ENCODE measurements around the gene PDZD2. TPM values are rescaled to one million over a fixed set of nuclear protein-coding genes. Genes with fewer than 3 reads are reported as not detected.

PDZD2 gene
- total RNA-seq, 1 experiment from 2014 or later = 2.2 TPM

GRCh38 chr5:31936683-31937082, 297.8 kb downstream of the PDZD2 start:
- peak overlapping the region; percentile 11 for H3K4me3 ChIP-seq (ENCODE audit: low read depth, low read length, poor library complexity, severe bottlenecking)
- H3K9me3 ChIP-seq (ENCODE audit: low read depth, low read length, poor library complexity, severe bottlenecking) = no peaks in the 10 kb centered on the region
- TF ChIP-seq EZH2 (IDR thresholded peaks at IDR 0.05; ENCODE audit: borderline replicate concordance, low read depth, low read length, poor library complexity, severe bottlenecking) = no peak
- no peak for TF ChIP-seq CTCF (conservative IDR thresholded peaks at IDR 0.05; ENCODE audit: low read depth, low read length)
- H3K27ac ChIP-seq (ENCODE audit: low read depth, low read length, poor library complexity, severe bottlenecking) = no peak overlapping the region
- no peaks in the 10 kb centered on the region for H3K36me3 ChIP-seq (ENCODE audit: insufficient read depth, low read length, poor library complexity, severe bottlenecking)
- intact Hi-C loops (cut with micrococcal nuclease; ENCODE audit: unreplicated experiment) = no loop called here
- ChIA-PET POLR2A (ENCODE audit: low non-redundant PET) (no interaction called here), CTCF (no interaction called here)
- BruUV-seq (replicated peaks) = no TSS peak
- H3K27me3 ChIP-seq (replicated peaks; ENCODE audit: insufficient read depth, low read depth, low read length, poor library complexity) = no peaks in the 10 kb centered on the region
- DNase-seq (ENCODE audit: low spot score) = no peak
- H3K4me1 ChIP-seq (ENCODE audit: insufficient read depth, low read length, poor library complexity, severe bottlenecking) = peaks cover 19% of the 10 kb centered on the region

- Histone ChIP-seq H3K4me1 (ENCODE audit: insufficient read depth, low read length, poor library complexity, severe bottlenecking) (peaks cover 19% of the 10 kb centered on the region), H3K4me3 (ENCODE audit: low read depth, low read length, poor library complexity, severe bottlenecking) (no peak overlapping the region), H3K9me3 (ENCODE audit: low read depth, low read length, poor library complexity, severe bottlenecking) (no peaks in the 10 kb centered on the region), H3K36me3 (ENCODE audit: insufficient read depth, low read length, poor library complexity, severe bottlenecking) (no peaks in the 10 kb centered on the region), H3K27ac (ENCODE audit: low read depth, low read length, poor library complexity, severe bottlenecking) (no peak overlapping the region), H3K27me3 (replicated peaks; ENCODE audit: insufficient read depth, low read depth, low read length, poor library complexity) (no peaks in the 10 kb centered on the region)
- intact Hi-C loops (cut with micrococcal nuclease; ENCODE audit: unreplicated experiment) = no loop called here
- no TSS peak for BruUV-seq (replicated peaks)
- TF ChIP-seq CTCF (conservative IDR thresholded peaks at IDR 0.05; ENCODE audit: low read depth, low read length) = no peak
- TF ChIP-seq EZH2 (IDR thresholded peaks at IDR 0.05; ENCODE audit: borderline replicate concordance, low read depth, low read length, poor library complexity, severe bottlenecking) = no peak
- no peak for DNase-seq (ENCODE audit: low spot score)
- CTCF ChIA-PET = no interaction called here
- POLR2A ChIA-PET (ENCODE audit: low non-redundant PET) = no interaction called here
Observed at GRCh38 chr5:31937226-31937625, 298.3 kb downstream of the PDZD2 start.

- no peak for TF ChIP-seq CTCF (conservative IDR thresholded peaks at IDR 0.05; ENCODE audit: low read depth, low read length)
- no peak for TF ChIP-seq EZH2 (IDR thresholded peaks at IDR 0.05; ENCODE audit: borderline replicate concordance, low read depth, low read length, poor library complexity, severe bottlenecking)
- ChIA-PET POLR2A (ENCODE audit: low non-redundant PET) (no interaction called here), CTCF (no interaction called here)
- no peak for DNase-seq (ENCODE audit: low spot score)
- Histone ChIP-seq H3K9me3 (ENCODE audit: low read depth, low read length, poor library complexity, severe bottlenecking) (no peaks in the 10 kb centered on the region), H3K27ac (ENCODE audit: low read depth, low read length, poor library complexity, severe bottlenecking) (no peak overlapping the region), H3K36me3 (ENCODE audit: insufficient read depth, low read length, poor library complexity, severe bottlenecking) (no peaks in the 10 kb centered on the region), H3K27me3 (replicated peaks; ENCODE audit: insufficient read depth, low read depth, low read length, poor library complexity) (no peaks in the 10 kb centered on the region), H3K4me3 (ENCODE audit: low read depth, low read length, poor library complexity, severe bottlenecking) (no peak overlapping the region), H3K4me1 (ENCODE audit: insufficient read depth, low read length, poor library complexity, severe bottlenecking) (peaks cover 19% of the 10 kb centered on the region)
- no TSS peak for BruUV-seq (replicated peaks)
- intact Hi-C loops (cut with micrococcal nuclease; ENCODE audit: unreplicated experiment) = no loop called here
Observed at GRCh38 chr5:31937703-31938102, 298.8 kb downstream of the PDZD2 start.
